ENCODE results near the gene PTPRJ. TPM values are rescaled to one million over a fixed set of nuclear protein-coding genes. Genes with fewer than 3 reads are reported as not detected.

Gene PTPRJ
- total and polyA plus RNA-seq, 2 experiments from 2014 or later: 8.9 to 12.4 TPM

DNA sequence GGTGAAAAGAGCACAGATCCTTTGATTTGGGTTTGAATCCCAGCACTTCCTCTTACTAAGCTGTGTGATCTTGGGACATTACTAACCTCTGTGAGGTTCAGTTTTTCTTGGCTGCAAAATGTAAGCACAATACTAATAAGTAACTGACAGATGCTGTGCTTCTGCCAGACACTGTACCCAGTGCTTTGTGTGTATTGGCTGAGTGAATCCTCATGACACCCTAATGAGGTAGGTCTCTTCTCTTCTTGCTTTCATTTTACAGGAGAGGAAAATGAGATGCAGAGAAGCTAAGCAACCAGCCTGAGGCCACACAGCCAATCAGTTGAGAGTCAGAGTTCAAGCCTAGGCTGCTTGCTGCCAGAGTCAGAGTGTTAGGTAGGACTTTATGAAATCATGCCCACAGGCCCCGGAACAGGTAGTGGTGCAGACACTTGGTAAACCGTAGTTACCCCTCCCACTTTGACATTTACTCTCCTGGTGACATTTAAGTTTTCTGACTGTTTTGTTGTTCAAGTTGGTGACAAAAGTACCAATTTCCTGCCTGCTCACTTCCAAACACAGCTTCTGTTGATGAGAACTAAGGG, 21.2 kb downstream of the PTPRJ start:
- no peaks in the 10 kb centered on the region for H3K9me3 ChIP-seq (ENCODE audit: low read depth)
- TF ChIP-seq, protein P1, sequence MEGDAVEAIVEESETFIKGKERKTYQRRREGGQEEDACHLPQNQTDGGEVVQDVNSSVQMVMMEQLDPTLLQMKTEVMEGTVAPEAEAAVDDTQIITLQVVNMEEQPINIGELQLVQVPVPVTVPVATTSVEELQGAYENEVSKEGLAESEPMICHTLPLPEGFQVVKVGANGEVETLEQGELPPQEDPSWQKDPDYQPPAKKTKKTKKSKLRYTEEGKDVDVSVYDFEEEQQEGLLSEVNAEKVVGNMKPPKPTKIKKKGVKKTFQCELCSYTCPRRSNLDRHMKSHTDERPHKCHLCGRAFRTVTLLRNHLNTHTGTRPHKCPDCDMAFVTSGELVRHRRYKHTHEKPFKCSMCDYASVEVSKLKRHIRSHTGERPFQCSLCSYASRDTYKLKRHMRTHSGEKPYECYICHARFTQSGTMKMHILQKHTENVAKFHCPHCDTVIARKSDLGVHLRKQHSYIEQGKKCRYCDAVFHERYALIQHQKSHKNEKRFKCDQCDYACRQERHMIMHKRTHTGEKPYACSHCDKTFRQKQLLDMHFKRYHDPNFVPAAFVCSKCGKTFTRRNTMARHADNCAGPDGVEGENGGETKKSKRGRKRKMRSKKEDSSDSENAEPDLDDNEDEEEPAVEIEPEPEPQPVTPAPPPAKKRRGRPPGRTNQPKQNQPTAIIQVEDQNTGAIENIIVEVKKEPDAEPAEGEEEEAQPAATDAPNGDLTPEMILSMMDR (IDR thresholded peaks at IDR 0.05; ENCODE audit: low read depth, low read length): no peak
- no peaks in the 10 kb centered on the region for H3K27me3 ChIP-seq
- H3K4me1 ChIP-seq (ENCODE audit: low read depth): peaks cover 43% of the 10 kb centered on the region
- H3K36me3 ChIP-seq: no peaks in the 10 kb centered on the region
- peak in 1 of 2 donors; percentile 65 for DNase-seq (ENCODE audit: low read depth in 1 of 2, low spot score in 1 of 2)
- no peak overlapping the region for H3K4me3 ChIP-seq
- H3K27ac ChIP-seq: no peak overlapping the region

DNA sequence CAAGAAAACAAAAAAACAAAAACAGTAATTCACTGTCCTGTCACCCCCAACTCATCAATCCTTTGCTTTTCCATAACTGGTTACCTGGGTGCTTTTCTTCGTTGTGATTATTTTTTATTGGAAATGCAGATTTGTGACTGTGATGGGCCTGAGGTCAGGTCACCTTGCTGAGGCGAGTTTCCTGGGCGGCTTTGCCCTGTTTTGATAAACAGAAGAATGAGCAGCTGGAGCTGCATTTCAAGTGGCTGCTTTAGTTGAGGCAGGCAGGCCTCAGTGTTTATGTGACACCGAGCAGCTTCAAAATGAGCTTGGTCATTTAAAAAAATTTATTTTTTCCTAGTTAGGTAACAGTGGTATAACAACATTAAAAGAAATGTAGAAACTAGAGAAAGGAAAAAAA, 22.2 kb downstream of the PTPRJ start:
- no peaks in the 10 kb centered on the region for H3K9me3 ChIP-seq (ENCODE audit: low read depth)
- peaks cover 47% of the 10 kb centered on the region for H3K4me1 ChIP-seq (ENCODE audit: low read depth)
- H3K27ac ChIP-seq: no peak overlapping the region
- DNase-seq (ENCODE audit: low read depth in 1 of 2, low spot score in 1 of 2): no peak
- TF ChIP-seq, protein P1 (IDR thresholded peaks at IDR 0.05; ENCODE audit: low read depth, low read length): no peak
- H3K4me3 ChIP-seq: no peak overlapping the region
- no peaks in the 10 kb centered on the region for H3K36me3 ChIP-seq
- H3K27me3 ChIP-seq: no peaks in the 10 kb centered on the region

DNA sequence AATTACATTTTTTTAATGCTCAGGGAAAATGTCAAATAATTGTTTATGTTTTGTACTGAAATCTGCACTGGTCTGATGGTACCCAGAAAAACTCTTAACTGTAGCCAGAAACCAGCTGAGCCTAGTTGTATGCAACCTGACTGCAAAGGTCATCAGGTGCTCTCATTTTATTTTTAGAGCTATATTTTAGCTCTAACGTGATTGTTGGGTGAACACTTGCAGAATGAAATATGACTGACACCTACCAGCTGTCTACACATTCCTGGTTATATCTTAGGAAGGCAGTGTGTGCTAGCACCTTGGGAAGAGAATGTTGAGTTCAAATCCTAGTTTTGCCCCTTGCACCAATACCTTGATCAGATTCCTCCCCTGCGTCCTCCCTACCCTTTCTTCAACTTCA, 23.6 kb downstream of the PTPRJ start:
- no peaks in the 10 kb centered on the region for H3K27me3 ChIP-seq
- H3K4me1 ChIP-seq (ENCODE audit: low read depth): peaks cover 47% of the 10 kb centered on the region

DNA sequence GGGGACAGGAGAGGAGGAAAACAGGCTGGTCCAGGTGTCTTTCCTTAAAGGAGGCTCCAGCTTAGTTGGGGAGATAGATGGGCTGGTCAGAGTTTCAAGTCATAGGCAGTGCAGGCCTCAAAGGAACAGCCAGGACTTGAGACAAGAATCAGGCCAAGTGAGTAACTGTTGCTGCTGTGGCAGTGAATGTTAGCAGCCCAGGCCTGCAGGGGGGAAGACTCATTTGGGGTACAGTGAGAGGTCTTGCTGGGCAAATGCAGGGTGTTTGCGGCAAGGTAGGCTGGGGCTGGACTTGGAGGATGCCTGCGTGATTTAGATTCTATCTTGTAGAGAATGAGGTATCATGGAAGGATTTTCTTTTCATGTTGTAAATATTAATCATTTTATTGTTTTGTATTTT, 24.1 kb downstream of the PTPRJ start:
- no peaks in the 10 kb centered on the region for H3K9me3 ChIP-seq (ENCODE audit: low read depth)
- TF ChIP-seq, protein P1 (IDR thresholded peaks at IDR 0.05; ENCODE audit: low read depth, low read length): no peak
- H3K27me3 ChIP-seq: no peaks in the 10 kb centered on the region
- H3K4me3 ChIP-seq: no peak overlapping the region
- no peak for DNase-seq (ENCODE audit: low read depth in 1 of 2, low spot score in 1 of 2)
- H3K27ac ChIP-seq: no peak overlapping the region
- peaks cover 47% of the 10 kb centered on the region for H3K4me1 ChIP-seq (ENCODE audit: low read depth)
- H3K36me3 ChIP-seq: no peaks in the 10 kb centered on the region

More for the DNA sequence above, 23.6 kb downstream of the PTPRJ start:
- no peak for DNase-seq (ENCODE audit: low read depth in 1 of 2, low spot score in 1 of 2)
- no peak overlapping the region for H3K27ac ChIP-seq
- H3K36me3 ChIP-seq: no peaks in the 10 kb centered on the region
- H3K4me3 ChIP-seq: no peak overlapping the region
- TF ChIP-seq, protein P1 (IDR thresholded peaks at IDR 0.05; ENCODE audit: low read depth, low read length): no peak
- no peaks in the 10 kb centered on the region for H3K9me3 ChIP-seq (ENCODE audit: low read depth)

DNA sequence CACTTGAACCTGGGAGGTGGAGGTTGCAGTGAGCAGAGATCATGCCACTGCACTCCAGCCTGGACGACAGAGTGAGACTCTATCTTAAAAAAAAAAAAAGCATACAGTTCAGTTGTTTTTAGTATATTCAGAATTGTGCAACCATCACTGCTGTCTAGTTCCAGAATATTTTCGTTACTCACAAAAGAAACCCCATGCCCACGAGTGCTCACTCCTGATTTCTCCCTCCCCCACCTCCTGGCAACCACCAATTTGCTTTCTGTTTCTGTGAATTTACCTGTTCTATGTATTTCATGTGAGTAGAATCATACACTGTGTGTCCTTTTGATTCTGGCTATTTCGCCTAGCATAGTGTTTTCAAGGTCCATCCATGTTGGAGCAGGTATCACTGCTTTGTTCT, 24.8 kb downstream of the PTPRJ start:
- peak in 1 of 2 donors; percentile 67 for DNase-seq (ENCODE audit: low read depth in 1 of 2, low spot score in 1 of 2)
- H3K27me3 ChIP-seq: no peaks in the 10 kb centered on the region
- no peaks in the 10 kb centered on the region for H3K36me3 ChIP-seq
- H3K4me1 ChIP-seq (ENCODE audit: low read depth): peaks cover 47% of the 10 kb centered on the region
- H3K4me3 ChIP-seq: no peak overlapping the region
- no peaks in the 10 kb centered on the region for H3K9me3 ChIP-seq (ENCODE audit: low read depth)
- H3K27ac ChIP-seq: peak overlapping the region; percentile 76
- TF ChIP-seq, protein P1 (IDR thresholded peaks at IDR 0.05; ENCODE audit: low read depth, low read length): no peak

Measured in cardiac muscle cell (in vitro differentiated cells and primary cell).